GM12875 (cell line): ENCODE results near the gene APBA3.

ENCODE experiments used
- H3K4me3 ChIP-seq: one replicate; pipeline ENCODE4 v1.5.1; 2011; ENCODE audit warnings: low read depth, low read length, control low read depth
- TF ChIP-seq, protein P1 (sequence below): IDR thresholded peaks from 2 replicates; pipeline ENCODE4 v1.5.1; 2011; ENCODE audit warnings: low read depth, mild to moderate bottlenecking, control low read depth, inconsistent platforms, low read length, moderate library complexity, borderline replicate concordance; ENCODE audit not compliant: insufficient read depth

APBA3 gene

DNA sequence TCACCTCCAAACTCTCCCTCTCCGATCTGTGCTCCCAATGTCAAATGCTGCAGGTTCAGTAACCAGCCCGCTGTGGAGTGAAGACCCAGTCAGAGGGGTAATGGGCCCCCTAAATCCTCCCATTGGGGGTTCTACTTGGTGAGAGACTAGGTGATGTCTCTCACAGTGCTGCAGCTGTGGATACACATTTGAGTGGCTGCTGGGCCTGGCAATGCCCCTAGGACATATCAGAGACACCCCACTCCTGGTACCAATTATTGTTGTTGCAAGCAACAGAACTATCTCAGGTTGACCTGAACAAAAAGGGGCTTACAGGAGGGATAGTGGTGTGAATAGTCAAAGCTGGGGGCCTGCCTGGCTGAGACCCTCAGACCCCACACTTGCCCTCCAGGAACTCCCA, 20.1 kb upstream of the APBA3 start:
- H3K4me3 ChIP-seq = no peak overlapping the region
- TF ChIP-seq, protein P1, sequence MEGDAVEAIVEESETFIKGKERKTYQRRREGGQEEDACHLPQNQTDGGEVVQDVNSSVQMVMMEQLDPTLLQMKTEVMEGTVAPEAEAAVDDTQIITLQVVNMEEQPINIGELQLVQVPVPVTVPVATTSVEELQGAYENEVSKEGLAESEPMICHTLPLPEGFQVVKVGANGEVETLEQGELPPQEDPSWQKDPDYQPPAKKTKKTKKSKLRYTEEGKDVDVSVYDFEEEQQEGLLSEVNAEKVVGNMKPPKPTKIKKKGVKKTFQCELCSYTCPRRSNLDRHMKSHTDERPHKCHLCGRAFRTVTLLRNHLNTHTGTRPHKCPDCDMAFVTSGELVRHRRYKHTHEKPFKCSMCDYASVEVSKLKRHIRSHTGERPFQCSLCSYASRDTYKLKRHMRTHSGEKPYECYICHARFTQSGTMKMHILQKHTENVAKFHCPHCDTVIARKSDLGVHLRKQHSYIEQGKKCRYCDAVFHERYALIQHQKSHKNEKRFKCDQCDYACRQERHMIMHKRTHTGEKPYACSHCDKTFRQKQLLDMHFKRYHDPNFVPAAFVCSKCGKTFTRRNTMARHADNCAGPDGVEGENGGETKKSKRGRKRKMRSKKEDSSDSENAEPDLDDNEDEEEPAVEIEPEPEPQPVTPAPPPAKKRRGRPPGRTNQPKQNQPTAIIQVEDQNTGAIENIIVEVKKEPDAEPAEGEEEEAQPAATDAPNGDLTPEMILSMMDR = no peak

DNA sequence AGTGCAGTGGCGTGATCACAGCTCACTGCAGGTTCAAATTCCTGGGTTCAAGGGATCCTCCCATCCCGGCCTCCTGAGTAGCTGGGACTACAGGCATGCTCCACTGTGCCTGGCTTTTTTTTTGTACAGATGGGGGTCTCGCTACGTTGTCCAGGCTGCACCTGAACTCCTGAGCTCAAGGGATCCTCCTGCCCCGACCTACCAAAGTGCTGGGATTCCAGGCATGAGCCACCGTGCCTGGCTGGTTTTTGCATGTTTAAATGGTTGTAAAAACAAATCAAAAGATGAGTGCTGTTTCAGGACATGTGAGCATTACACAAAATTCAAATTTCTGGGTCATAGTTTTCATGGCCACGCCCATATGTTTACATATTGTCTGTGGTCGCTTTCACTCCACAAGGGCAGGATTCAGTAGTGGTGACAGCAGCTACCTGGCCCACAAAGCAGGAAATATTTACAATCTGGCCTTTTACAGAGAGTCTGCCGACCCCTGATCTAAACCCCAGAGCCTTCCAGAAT, 19.4 kb upstream of the APBA3 start:
- H3K4me3 ChIP-seq = no peak overlapping the region
- TF ChIP-seq, protein P1 = no peak

DNA sequence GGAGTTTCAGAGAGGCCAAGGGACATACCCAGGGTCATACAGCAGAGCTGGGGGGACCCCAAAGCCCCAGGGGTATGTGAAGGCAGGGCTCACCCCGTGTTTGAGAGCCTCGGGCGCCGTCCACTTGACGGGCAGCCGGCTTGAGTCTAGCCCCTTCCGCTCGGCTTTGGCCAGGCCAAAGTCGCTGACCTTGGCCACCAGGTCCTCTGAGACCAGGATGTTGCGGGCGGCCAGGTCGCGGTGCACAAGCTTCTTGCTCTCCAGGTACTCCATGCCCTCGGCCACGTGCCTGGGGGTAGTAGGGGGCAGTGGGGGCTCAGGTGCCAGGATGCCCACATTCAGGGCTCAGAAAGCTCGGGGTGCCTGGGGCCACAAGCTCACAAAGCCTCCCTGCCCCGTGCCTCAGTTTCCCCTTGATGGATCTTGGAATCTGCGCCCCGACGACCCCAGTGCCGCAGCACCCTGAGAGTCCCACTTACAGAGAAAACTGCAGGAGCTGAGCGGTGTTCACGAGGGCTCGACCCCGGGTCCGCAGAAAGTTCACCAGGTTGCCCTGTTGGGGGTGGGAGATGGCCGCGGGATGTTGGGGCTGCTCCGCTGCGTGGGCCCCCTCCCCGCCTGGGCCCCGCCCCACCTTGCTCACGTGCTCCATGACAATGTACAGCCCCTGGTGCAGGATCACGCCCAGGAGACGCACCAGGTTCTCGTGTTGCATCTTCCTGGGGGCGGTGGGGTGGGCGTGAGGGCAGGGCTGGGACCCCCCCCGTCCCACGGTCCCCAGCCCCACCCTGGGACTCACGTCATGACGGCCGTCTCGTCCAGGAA, 17.6 kb upstream of the APBA3 start:
- no peak overlapping the region for H3K4me3 ChIP-seq
- TF ChIP-seq, protein P1 = no peak

DNA sequence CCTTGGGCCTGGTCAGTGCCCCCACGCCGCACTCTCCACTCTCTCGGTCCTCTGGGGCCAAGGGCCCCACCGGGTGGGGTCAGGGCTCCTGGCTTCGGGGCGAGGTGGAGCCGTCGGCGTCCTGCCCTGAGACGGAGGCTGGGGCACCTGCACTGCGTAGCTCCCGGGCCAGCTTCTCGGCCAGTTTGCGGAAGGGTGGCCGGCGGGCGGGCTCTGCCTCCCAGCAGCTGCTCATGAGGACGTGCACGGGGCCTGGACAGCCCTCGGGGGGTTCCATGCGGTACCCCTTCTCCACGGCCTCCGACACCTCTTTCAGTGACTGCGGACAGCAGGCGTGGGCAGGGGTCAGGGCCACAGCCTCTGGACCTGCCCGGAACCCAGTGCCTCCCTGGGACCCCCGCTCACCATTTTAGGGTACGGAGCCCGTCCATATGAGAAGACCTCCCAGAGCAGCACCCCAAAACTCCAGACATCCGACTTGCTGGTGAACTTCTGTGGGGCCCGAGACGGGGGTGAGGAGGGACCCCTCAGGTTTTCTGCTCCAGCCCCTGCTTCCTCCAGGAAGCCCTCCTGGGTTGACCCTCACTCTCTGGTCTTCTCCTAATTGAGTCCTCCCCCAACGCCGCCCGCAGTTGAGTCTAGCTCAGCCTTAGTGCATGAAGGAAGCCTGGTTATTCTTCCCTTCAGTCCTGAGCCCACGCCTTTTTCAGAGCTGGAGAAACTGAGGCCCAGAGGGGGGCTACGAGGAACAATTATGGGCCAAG, 16.8 kb upstream of the APBA3 start:
- TF ChIP-seq, protein P1 = no peak

DNA sequence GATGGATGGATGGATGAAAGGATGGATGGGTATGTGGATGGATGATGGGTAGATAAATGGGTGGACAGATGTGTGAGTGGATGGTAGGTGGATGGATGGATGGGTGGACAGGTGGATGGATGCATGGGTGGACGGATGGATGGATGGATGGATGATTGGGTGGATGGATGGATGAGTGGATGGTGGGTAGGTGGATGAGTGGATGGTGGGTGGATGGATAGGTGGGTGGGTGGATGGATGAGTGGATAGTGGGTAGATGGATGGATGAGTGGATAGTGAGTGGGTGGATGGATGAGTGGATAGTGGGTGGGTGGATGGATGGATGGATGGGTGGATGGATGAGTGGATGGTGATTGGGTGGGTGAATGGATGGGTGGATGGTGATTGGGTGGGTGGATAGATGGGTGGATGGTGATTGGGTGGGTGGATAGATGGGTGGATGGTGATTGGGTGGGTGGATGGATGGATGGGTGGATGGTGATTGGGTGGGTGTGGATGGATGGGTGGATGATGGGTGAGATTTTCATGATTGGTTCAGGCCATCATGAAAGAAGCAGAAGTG, 15.1 kb upstream of the APBA3 start:
- H3K4me3 ChIP-seq = no peak overlapping the region
- TF ChIP-seq, protein P1 = no peak

More for the DNA sequence above, 16.8 kb upstream of the APBA3 start:
- no peak overlapping the region for H3K4me3 ChIP-seq

DNA sequence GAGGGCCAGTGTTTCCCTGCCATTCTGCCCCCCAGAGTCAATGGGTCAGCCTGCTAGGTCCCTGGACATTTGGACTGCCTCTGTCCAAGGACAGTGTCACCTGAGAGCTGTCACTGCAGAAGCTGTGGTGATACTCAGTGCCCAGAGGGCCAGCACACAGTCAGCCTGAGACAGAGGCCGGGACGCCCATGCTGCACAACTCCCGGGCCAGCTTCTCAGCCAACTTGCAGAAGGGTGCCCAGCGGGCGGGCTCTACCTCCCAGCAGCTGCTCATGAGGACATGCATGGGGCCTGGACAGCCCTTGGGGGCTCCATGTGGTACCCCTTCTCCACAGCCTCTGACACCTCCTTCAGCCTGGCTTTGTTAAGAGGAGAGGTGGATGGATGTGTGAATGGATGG, 14.3 kb upstream of the APBA3 start:
- H3K4me3 ChIP-seq = no peak overlapping the region
- TF ChIP-seq, protein P1 = no peak
